ENCODE results near the gene PSRC1. TPM values are rescaled to one million over a fixed set of nuclear protein-coding genes. Genes with fewer than 3 reads are reported as not detected.
A peak's percentile ranks its signal among the peaks of the same experiment; 100 is the strongest.

The PSRC1 gene
- total RNA-seq, 4 donors from 2014 or later: 1.9 to 18.0 (median 4.4) TPM

DNA sequence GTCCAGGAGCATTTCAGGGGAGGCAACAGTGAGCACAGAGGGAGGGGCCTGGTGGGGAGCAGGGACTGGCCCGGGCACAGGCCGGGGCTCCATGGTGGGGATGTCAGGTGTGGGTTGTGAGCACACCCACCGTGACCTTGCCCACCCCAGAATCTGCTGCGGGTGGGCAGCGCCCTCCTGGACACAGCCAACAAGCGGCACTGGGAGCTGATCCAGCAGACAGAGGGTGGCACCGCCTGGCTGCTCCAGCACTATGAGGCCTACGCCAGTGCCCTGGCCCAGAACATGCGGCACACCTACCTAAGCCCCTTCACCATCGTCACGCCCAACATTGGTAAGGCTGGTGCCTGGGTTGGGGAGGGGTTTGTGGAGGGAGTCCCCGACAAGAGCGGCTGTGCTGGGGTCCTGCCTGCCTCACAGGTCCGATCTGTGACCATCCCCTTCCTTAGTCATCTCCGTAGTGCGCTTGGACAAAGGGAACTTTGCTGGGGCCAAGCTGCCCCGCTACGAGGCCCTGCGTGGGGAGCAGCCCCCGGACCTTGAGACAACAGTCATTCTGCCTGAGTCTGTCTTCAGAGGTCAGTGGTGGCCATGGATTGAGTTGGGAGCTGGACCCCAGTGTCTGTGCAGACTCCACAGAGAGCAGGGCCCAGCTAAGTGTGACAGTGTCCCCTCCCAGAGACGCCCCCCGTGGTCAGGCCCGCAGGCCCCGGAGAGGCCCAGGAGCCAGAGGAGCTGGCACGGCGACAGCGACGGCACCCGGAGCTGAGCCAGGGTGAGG, 14.3 kb downstream of the PSRC1 start:
- TF ChIP-seq POLR2A (IDR thresholded peaks at IDR 0.05) (no peak), POLR2AphosphoS5 (IDR thresholded peaks at IDR 0.05) (no peak), EP300 (IDR thresholded peaks at IDR 0.05; ENCODE audit: low read depth) (no peak)
- TF ChIP-seq, protein P1, sequence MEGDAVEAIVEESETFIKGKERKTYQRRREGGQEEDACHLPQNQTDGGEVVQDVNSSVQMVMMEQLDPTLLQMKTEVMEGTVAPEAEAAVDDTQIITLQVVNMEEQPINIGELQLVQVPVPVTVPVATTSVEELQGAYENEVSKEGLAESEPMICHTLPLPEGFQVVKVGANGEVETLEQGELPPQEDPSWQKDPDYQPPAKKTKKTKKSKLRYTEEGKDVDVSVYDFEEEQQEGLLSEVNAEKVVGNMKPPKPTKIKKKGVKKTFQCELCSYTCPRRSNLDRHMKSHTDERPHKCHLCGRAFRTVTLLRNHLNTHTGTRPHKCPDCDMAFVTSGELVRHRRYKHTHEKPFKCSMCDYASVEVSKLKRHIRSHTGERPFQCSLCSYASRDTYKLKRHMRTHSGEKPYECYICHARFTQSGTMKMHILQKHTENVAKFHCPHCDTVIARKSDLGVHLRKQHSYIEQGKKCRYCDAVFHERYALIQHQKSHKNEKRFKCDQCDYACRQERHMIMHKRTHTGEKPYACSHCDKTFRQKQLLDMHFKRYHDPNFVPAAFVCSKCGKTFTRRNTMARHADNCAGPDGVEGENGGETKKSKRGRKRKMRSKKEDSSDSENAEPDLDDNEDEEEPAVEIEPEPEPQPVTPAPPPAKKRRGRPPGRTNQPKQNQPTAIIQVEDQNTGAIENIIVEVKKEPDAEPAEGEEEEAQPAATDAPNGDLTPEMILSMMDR (IDR thresholded peaks at IDR 0.05): no peak
- H3K4me3 ChIP-seq: no peak overlapping the region
- H3K27me3 ChIP-seq: no peaks in the 10 kb centered on the region
- intact Hi-C loops (cut with DNase I; ENCODE audit: low total_unique reads) (loop anchor here (5.0 kb wide), 1 partner anchor 134 kb away; no protein-coding TSS in a partner anchor), in situ Hi-C loops (cut with MboI; ENCODE audit: low pct_ligation_motif_present in 1 of 4, low pct_unique_long_range_greater_than_20kb in 1 of 4, low sequenced_read_pairs in 3 of 4) (loop anchor here in 2 of 4 donors (5.0 to 10.0 kb wide), 2 partner anchors 264 to 266 kb away; partner anchors contain the start of gene GPR61 (in 1 of the 2))
- H3K36me3 ChIP-seq: no peaks in the 10 kb centered on the region
- no peak for DNase-seq
- no peaks in the 10 kb centered on the region for H3K9me3 ChIP-seq
- no peaks in the 10 kb centered on the region for H3K4me1 ChIP-seq
- no peak overlapping the region for H3K27ac ChIP-seq
- WGBS, 2 donors (ENCODE audit: low coverage in 1 of 2): 96% methylated on average over 20 of the region's 29 CpGs; no CpG with 5 or more reads in 1 of the 2 donors

DNA sequence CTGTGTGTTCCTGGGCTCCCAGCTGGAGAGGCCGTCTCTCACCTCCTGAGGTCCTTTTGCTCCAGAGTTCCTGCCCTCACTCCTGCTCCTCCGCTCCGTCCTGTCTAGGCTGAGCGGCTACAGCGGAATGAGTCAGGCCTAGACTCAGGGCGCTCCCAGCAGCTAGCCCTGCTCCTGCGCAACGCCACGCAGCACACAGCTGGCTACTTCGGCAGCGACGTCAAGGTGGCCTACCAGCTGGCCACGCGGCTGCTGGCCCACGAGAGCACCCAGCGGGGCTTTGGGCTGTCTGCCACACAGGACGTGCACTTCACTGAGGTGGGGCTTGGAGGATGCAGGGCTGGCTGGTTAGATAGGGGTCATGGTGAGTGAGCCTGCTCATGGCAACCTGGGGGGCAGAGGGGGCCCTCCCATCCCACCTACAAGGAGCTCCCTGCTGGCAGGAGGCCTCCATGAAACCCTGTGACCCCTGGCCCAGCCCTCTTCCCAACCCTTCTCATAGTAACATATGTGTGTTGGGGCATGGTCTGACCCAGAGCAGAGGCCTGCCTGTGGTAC, 15.1 kb downstream of the PSRC1 start:
- H3K4me1 ChIP-seq: no peaks in the 10 kb centered on the region
- no peak overlapping the region for H3K4me3 ChIP-seq
- no peak overlapping the region for H3K27ac ChIP-seq
- no peak for DNase-seq
- H3K36me3 ChIP-seq: no peaks in the 10 kb centered on the region
- no peak for TF ChIP-seq POLR2AphosphoS5 (IDR thresholded peaks at IDR 0.05)
- TF ChIP-seq EP300 (IDR thresholded peaks at IDR 0.05; ENCODE audit: low read depth): no peak
- TF ChIP-seq, protein P1 (IDR thresholded peaks at IDR 0.05): no peak
- TF ChIP-seq POLR2A (IDR thresholded peaks at IDR 0.05): no peak
- no peaks in the 10 kb centered on the region for H3K27me3 ChIP-seq
- 86 to 92% methylated on average over 2 to 12 of the region's 17 CpGs for WGBS, 2 donors (ENCODE audit: low coverage in 1 of 2)
- H3K9me3 ChIP-seq: no peaks in the 10 kb centered on the region
- intact Hi-C loops (cut with DNase I; ENCODE audit: low total_unique reads): loop anchor here (5.0 kb wide), 1 partner anchor 134 kb away; no protein-coding TSS in a partner anchor
- in situ Hi-C loops (cut with MboI; ENCODE audit: low pct_ligation_motif_present in 1 of 4, low pct_unique_long_range_greater_than_20kb in 1 of 4, low sequenced_read_pairs in 3 of 4): loop anchor here in 2 of 4 donors (5.0 to 10.0 kb wide), 2 partner anchors 264 to 267 kb away; partner anchors contain the start of gene GPR61 (in 1 of the 2)

DNA sequence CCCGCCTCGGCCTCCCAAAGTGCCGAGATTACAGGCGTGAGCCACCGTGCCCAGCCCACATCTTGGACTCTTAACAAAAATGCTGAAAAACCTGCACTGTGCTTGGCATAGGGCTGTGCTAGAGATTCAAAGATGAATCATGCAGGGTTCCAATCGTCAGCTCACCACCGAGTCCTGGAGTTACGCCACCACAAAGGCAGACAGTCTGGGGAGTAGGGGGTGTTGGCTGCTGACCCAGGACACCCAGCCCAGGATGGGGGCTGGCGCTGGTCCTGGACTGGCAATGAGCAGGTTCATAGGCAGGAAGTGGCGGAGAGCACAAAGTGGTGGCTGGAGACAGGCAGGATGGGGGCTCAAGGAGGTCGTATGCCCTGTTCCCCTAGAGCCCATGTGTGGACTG, 16.0 kb downstream of the PSRC1 start:
- H3K36me3 ChIP-seq: no peaks in the 10 kb centered on the region
- intact Hi-C loops (cut with DNase I; ENCODE audit: low total_unique reads) (loop anchor here (5.0 kb wide), 1 partner anchor 135 kb away; no protein-coding TSS in a partner anchor), in situ Hi-C loops (cut with MboI; ENCODE audit: low pct_ligation_motif_present in 1 of 4, low pct_unique_long_range_greater_than_20kb in 1 of 4, low sequenced_read_pairs in 3 of 4) (loop anchor here in 2 of 4 donors (5.0 to 10.0 kb wide), 2 partner anchors 265 to 268 kb away; partner anchors contain the start of gene GPR61 (in 1 of the 2))
- 80% methylated on average over 11 of the region's 11 CpGs; no CpG with 5 or more reads in 1 of the 2 donors for WGBS, 2 donors (ENCODE audit: low coverage in 1 of 2)
- no peak overlapping the region for H3K27ac ChIP-seq
- H3K4me1 ChIP-seq: no peaks in the 10 kb centered on the region
- H3K27me3 ChIP-seq: no peaks in the 10 kb centered on the region
- peak; percentile 3 for DNase-seq
- no peak for TF ChIP-seq EP300 (IDR thresholded peaks at IDR 0.05; ENCODE audit: low read depth)
- TF ChIP-seq, protein P1 (IDR thresholded peaks at IDR 0.05): no peak
- H3K4me3 ChIP-seq: no peak overlapping the region
- no peaks in the 10 kb centered on the region for H3K9me3 ChIP-seq

DNA sequence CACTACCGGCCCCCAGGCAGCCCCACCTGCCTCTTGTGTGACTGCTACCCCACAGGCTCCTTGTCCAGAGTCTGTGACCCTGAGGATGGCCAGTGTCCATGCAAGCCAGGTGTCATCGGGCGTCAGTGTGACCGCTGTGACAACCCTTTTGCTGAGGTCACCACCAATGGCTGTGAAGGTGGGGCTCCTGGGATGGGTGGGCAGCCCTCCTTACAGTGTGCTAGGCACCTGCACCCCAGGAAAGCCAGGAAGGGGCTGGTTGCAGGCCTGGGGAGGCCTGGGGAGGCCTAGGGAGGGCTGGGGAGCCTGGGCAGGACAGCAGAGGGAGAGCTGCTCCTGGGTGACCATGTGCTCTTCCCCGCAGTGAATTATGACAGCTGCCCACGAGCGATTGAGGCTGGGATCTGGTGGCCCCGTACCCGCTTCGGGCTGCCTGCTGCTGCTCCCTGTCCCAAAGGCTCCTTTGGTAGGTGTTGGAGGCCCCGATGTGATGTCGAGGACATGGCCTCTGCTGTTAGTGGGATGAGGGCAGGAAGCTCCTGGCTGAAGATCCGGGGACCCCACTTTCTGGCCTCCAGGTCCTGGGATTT, 17.1 kb downstream of the PSRC1 start:
- no peak overlapping the region for H3K4me3 ChIP-seq
- no peaks in the 10 kb centered on the region for H3K27me3 ChIP-seq
- in situ Hi-C loops (cut with MboI; ENCODE audit: low pct_ligation_motif_present in 1 of 4, low pct_unique_long_range_greater_than_20kb in 1 of 4, low sequenced_read_pairs in 3 of 4): loop anchor here in 2 of 4 donors (5.0 to 10.0 kb wide), 2 partner anchors 266 to 269 kb away; partner anchors contain the start of gene GPR61 (in 1 of the 2)
- 92% methylated on average over 12 of the region's 13 CpGs; no CpG with 5 or more reads in 1 of the 2 donors for WGBS, 2 donors (ENCODE audit: low coverage in 1 of 2)
- no peak for DNase-seq
- H3K4me1 ChIP-seq: no peaks in the 10 kb centered on the region
- no peaks in the 10 kb centered on the region for H3K36me3 ChIP-seq
- intact Hi-C loops (cut with DNase I; ENCODE audit: low total_unique reads): loop anchor here (5.0 kb wide), 1 partner anchor 136 kb away; no protein-coding TSS in a partner anchor
- H3K9me3 ChIP-seq: no peaks in the 10 kb centered on the region
- no peak for TF ChIP-seq EP300 (IDR thresholded peaks at IDR 0.05; ENCODE audit: low read depth)
- TF ChIP-seq, protein P1 (IDR thresholded peaks at IDR 0.05): no peak
- TF ChIP-seq POLR2AphosphoS5 (IDR thresholded peaks at IDR 0.05): no peak
- no peak for TF ChIP-seq POLR2A (IDR thresholded peaks at IDR 0.05)
- H3K27ac ChIP-seq: no peak overlapping the region

All from transverse colon (tissue), 4 donors.